ENCODE measurements around the gene CITED2.

CITED2 gene

DNA sequence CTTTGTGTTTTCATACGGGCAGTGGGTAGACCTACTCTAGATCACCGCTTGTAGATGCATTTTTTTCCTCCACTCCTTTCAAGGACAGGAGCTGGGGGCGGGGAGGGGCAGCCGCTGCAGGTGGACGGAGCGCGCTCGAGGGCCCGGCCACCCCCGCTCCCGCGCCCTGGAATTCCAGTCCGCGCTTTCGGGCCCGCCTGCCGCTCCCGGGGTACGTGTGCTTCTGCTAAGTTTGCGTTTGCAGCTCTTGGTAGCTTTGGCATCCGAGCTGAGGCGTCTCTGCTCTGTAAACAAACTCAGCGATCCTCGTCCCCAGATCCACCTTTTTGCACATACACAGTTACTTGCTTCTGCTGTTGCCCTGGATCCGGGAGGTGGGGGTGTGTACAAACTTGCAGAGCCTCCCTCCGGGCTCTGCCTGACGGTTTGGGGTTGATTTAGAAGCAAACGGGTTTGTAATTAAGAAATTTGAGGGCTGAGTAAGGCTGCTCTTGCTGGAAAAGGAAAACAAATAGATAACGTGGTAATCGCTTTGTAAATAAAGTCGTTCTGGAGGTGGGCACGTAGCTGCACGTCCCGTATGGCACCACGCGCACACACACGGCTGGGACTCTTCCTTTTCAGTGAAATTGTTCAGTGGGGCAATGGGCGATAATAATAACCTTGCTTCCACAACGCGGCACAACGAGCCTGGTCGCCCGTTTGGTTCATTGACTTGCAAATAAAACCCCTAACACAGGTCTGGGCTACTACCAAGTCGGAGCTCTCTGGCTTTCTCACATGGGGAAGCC is 973 bp upstream of the CITED2 start:
- H3K27me3 ChIP-seq (ENCODE audit: insufficient read depth, low read length, poor library complexity): no peaks in the 10 kb centered on the region
- H2BK15ac ChIP-seq (replicated peaks; ENCODE audit: low read depth): peak overlapping the region; percentile 4
- H3K4me1 ChIP-seq (ENCODE audit: control insufficient read depth, low read depth, low read length): peaks cover 11% of the 10 kb centered on the region
- H2BK5ac ChIP-seq (ENCODE audit: low read length): peak overlapping the region; percentile 92
- H3K4me2 ChIP-seq (ENCODE audit: low read length): peak overlapping the region; percentile 99
- H3K4me3 ChIP-seq (ENCODE audit: low read length): peak overlapping the region; percentile 75
- H2BK120ac ChIP-seq (ENCODE audit: low read depth, low read length): peak overlapping the region; percentile 74
- no peak overlapping the region for H4K8ac ChIP-seq (ENCODE audit: low read depth, low read length)
- peak overlapping the region; percentile 95 for H3K4ac ChIP-seq (ENCODE audit: low read depth, low read length)
- no peak overlapping the region for H3K23ac ChIP-seq (ENCODE audit: low read length)
- peak overlapping the region; percentile 85 for H3K9ac ChIP-seq (ENCODE audit: low read length)
- H2AK5ac ChIP-seq (ENCODE audit: low read length): no peak overlapping the region
- H3K56ac ChIP-seq (ENCODE audit: low read length): peak overlapping the region; percentile 96
- no CpG with 5 or more reads among the region's 44 CpGs for WGBS (ENCODE audit: extremely low coverage, insufficient coverage, low lambda C conversion rate)
- H3K18ac ChIP-seq (ENCODE audit: low read length): peak overlapping the region; percentile 85
- H3K79me2 ChIP-seq (ENCODE audit: control insufficient read depth, insufficient read depth, low read length): peaks cover 24% of the 10 kb centered on the region
- peak overlapping the region; percentile 91 for H3K27ac ChIP-seq (ENCODE audit: low read depth, low read length)
- peak; percentile 99 for DNase-seq
- H4K5ac ChIP-seq (ENCODE audit: low read length): no peak overlapping the region
- peaks cover 4% of the 10 kb centered on the region for H3K36me3 ChIP-seq (ENCODE audit: control insufficient read depth, insufficient read depth, low read length)
- no peaks in the 10 kb centered on the region for H3K79me1 ChIP-seq (ENCODE audit: low read length)

DNA sequence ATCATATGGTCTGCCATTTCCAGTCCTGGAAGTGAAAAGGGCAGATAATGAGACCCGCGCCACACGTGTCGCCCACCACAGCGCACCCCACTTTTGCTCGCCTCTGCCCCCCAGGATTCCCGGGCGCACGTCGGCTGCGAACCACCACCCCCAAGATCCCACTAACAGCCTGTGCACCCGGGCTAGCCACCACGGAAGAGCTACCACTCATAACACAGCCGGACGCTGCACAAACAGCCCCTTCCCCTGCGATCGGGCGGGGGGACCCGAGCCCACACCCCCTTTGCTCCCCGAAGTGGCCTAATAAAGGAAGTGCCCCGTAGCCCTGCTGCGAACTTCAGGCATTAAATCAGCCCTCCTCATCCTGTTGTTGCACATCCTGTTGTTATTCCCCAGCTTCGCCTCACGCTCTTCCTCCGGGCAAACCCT is 506 bp downstream of the CITED2 start:
- Histone ChIP-seq H3K4me3 (ENCODE audit: low read length) (peak overlapping the region; percentile 54), H2BK5ac (ENCODE audit: low read length) (peak overlapping the region; percentile 37), H3K4ac (ENCODE audit: low read depth, low read length) (peak overlapping the region; percentile 66), H2BK15ac (replicated peaks; ENCODE audit: low read depth) (no peak overlapping the region), H2AK5ac (ENCODE audit: low read length) (no peak overlapping the region), H3K18ac (ENCODE audit: low read length) (peak overlapping the region; percentile 31), H3K4me1 (ENCODE audit: control insufficient read depth, low read depth, low read length) (peaks cover 11% of the 10 kb centered on the region), H3K27ac (ENCODE audit: low read depth, low read length) (peak overlapping the region; percentile 74), H4K5ac (ENCODE audit: low read length) (no peak overlapping the region), H3K79me2 (ENCODE audit: control insufficient read depth, insufficient read depth, low read length) (peaks cover 24% of the 10 kb centered on the region), H3K4me2 (ENCODE audit: low read length) (peak overlapping the region; percentile 14), H3K9ac (ENCODE audit: low read length) (peak overlapping the region; percentile 79), H3K23ac (ENCODE audit: low read length) (peak overlapping the region; percentile 83), H3K79me1 (ENCODE audit: low read length) (no peaks in the 10 kb centered on the region), H4K8ac (ENCODE audit: low read depth, low read length) (no peak overlapping the region), H3K27me3 (ENCODE audit: insufficient read depth, low read length, poor library complexity) (no peaks in the 10 kb centered on the region), H2BK120ac (ENCODE audit: low read depth, low read length) (no peak overlapping the region), H3K36me3 (ENCODE audit: control insufficient read depth, insufficient read depth, low read length) (peaks cover 4% of the 10 kb centered on the region), H3K56ac (ENCODE audit: low read length) (peak overlapping the region; percentile 85)
- whole genome bisulfite sequencing (ENCODE audit: extremely low coverage, insufficient coverage, low lambda C conversion rate): no CpG with 5 or more reads among the region's 25 CpGs
- no peak for DNase-seq

DNA sequence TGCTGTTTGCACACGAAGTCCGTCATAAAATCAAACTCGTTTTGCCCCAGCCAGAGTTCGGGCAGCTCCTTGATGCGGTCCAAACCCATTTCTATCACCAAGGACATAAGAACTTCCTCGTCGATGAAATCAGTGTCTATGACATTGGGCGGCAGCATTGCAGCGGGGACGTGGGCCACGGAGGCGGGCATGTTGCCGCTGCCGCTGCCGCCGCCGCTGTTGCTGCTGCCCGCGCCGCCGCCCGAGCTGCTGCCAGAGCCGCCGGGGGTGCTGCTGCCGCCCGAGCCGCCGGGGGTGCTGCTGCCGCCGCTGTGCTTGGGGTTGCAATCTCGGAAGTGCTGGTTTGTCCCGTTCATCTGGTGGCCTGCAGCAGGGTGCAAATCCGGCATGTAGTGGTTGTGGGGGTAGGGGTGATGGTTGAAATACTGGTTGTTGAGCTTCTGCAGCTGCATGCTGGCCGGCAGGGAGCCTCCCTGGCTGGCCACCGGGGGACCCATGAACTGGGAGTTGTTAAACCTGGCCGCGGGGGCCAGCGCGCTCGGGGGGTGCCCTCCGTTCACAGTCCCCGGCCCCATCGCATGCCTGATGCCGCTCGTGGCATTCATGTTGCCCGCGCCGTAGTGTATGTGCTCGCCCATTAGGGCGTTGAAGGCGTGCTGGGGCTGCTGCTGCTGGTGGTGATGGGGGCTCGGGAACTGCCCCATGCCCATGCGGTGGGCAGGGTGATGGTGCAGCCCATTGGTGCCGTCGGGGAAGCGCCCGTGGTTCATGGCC is 1.1 kb downstream of the CITED2 start:
- no peaks in the 10 kb centered on the region for H3K79me1 ChIP-seq (ENCODE audit: low read length)
- peaks cover 4% of the 10 kb centered on the region for H3K36me3 ChIP-seq (ENCODE audit: control insufficient read depth, insufficient read depth, low read length)
- H3K27ac ChIP-seq (ENCODE audit: low read depth, low read length): peak overlapping the region; percentile 74
- H3K4me3 ChIP-seq (ENCODE audit: low read length): peak overlapping the region; percentile 54
- H2BK15ac ChIP-seq (replicated peaks; ENCODE audit: low read depth): no peak overlapping the region
- H3K79me2 ChIP-seq (ENCODE audit: control insufficient read depth, insufficient read depth, low read length): peaks cover 24% of the 10 kb centered on the region
- no peak overlapping the region for H4K5ac ChIP-seq (ENCODE audit: low read length)
- H3K9ac ChIP-seq (ENCODE audit: low read length): peak overlapping the region; percentile 79
- H3K4me2 ChIP-seq (ENCODE audit: low read length): peak overlapping the region; percentile 55
- no peak overlapping the region for H2BK120ac ChIP-seq (ENCODE audit: low read depth, low read length)
- DNase-seq: peak; percentile 63
- H2AK5ac ChIP-seq (ENCODE audit: low read length): no peak overlapping the region
- no peak overlapping the region for H4K8ac ChIP-seq (ENCODE audit: low read depth, low read length)
- peak overlapping the region; percentile 83 for H3K23ac ChIP-seq (ENCODE audit: low read length)
- no peak overlapping the region for H3K4ac ChIP-seq (ENCODE audit: low read depth, low read length)
- peak overlapping the region; percentile 31 for H3K18ac ChIP-seq (ENCODE audit: low read length)
- no CpG with 5 or more reads among the region's 57 CpGs for WGBS (ENCODE audit: extremely low coverage, insufficient coverage, low lambda C conversion rate)
- peaks cover 13% of the 10 kb centered on the region for H3K4me1 ChIP-seq (ENCODE audit: control insufficient read depth, low read depth, low read length)
- H2BK5ac ChIP-seq (ENCODE audit: low read length): peak overlapping the region; percentile 37
- peak overlapping the region; percentile 85 for H3K56ac ChIP-seq (ENCODE audit: low read length)
- H3K27me3 ChIP-seq (ENCODE audit: insufficient read depth, low read length, poor library complexity): no peaks in the 10 kb centered on the region

DNA sequence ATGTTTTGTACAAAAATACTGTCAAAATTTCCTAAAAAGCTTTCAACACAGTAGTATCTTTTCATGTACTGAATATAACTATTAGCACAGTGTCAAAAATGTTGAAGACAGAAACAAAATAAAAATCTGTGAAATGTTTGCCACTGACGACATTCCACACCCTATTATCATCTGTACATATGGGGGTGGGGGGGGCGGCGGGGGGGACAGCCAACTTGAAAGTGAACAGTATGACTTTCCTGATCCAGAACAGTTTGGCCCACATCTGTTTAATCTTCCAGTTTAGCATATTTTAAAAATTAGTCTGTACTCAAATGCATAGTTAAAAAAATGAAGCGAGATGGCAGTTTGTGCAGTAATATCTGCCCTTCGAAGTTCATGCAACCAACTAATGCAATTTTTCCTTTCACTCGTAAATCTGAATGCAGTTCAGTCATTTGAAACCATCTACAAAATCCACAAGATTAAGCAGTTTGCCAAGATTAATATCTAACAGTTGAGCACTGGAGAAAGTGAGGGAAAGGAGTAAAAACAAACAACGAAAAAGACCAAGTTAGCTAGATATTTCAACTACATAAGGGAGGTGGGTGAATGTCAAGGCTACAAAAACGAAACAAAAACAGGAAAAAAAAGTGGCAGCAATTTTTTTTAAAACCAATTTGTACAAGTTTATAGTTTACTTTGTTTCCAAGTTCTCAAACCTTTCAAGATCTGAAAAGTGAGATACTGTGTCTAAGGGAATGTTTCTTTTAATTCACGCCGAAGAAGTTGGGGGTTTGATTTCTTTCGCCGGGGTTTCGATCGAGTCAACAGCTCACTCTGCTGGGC is 1.9 kb downstream of the CITED2 start:
- peak overlapping the region; percentile 81 for H3K4me2 ChIP-seq (ENCODE audit: low read length)
- H2BK15ac ChIP-seq (replicated peaks; ENCODE audit: low read depth): no peak overlapping the region
- no peaks in the 10 kb centered on the region for H3K79me1 ChIP-seq (ENCODE audit: low read length)
- H2BK5ac ChIP-seq (ENCODE audit: low read length): no peak overlapping the region
- no peak overlapping the region for H2BK120ac ChIP-seq (ENCODE audit: low read depth, low read length)
- no peak overlapping the region for H4K5ac ChIP-seq (ENCODE audit: low read length)
- DNase-seq: no peak
- peak overlapping the region; percentile 79 for H3K9ac ChIP-seq (ENCODE audit: low read length)
- H3K23ac ChIP-seq (ENCODE audit: low read length): peak overlapping the region; percentile 19
- H3K27ac ChIP-seq (ENCODE audit: low read depth, low read length): peak overlapping the region; percentile 74
- H3K18ac ChIP-seq (ENCODE audit: low read length): peak overlapping the region; percentile 24
- peaks cover 24% of the 10 kb centered on the region for H3K79me2 ChIP-seq (ENCODE audit: control insufficient read depth, insufficient read depth, low read length)
- peaks cover 13% of the 10 kb centered on the region for H3K4me1 ChIP-seq (ENCODE audit: control insufficient read depth, low read depth, low read length)
- WGBS (ENCODE audit: extremely low coverage, insufficient coverage, low lambda C conversion rate): no CpG with 5 or more reads among the region's 14 CpGs
- H3K4me3 ChIP-seq (ENCODE audit: low read length): peak overlapping the region; percentile 54
- H2AK5ac ChIP-seq (ENCODE audit: low read length): no peak overlapping the region
- H3K4ac ChIP-seq (ENCODE audit: low read depth, low read length): no peak overlapping the region
- peaks cover 4% of the 10 kb centered on the region for H3K36me3 ChIP-seq (ENCODE audit: control insufficient read depth, insufficient read depth, low read length)
- H3K56ac ChIP-seq (ENCODE audit: low read length): peak overlapping the region; percentile 85
- H3K27me3 ChIP-seq (ENCODE audit: insufficient read depth, low read length, poor library complexity): no peaks in the 10 kb centered on the region
- H4K8ac ChIP-seq (ENCODE audit: low read depth, low read length): no peak overlapping the region

DNA sequence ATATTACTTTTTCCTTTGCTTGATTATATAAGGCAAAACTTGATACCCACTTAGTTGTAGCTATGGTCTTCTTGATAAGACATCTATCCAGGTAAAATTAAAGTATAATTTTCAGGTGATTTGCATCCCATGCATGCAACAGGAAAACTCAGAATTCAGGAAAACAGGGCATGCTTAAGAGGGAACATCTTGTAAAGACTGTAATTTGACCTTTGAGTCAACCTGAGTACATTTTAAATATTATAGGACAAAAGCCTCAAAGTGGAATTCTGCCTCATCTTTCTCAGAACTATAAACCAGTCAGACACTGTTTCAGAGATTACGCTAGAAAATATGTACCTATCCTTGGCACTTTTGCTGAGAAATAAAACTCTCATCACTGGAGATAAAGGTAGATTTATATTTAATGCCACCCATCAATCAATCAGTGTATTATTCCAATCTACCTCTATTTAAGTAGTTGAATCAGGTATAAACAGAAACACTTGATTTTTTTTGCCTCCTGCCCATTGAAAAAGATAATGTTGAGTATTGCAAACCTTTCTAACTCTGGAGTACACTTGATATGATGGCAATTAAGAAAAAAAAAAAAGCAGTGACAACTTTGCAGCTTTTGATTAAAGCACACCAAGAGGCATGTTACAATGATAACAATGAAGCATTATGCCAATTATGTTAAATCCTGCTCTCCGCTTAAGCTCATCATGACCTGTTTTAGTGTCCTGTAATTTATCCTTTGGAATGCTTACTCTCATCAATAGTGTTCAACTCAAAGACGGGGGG is 2.8 kb downstream of the CITED2 start:
- Histone ChIP-seq H3K4me1 (ENCODE audit: control insufficient read depth, low read depth, low read length) (peaks cover 14% of the 10 kb centered on the region), H3K4ac (ENCODE audit: low read depth, low read length) (no peak overlapping the region), H3K36me3 (ENCODE audit: control insufficient read depth, insufficient read depth, low read length) (peaks cover 4% of the 10 kb centered on the region), H3K4me2 (ENCODE audit: low read length) (peak overlapping the region; percentile 37), H3K79me1 (ENCODE audit: low read length) (no peaks in the 10 kb centered on the region), H3K9ac (ENCODE audit: low read length) (peak overlapping the region; percentile 31), H3K4me3 (ENCODE audit: low read length) (peak overlapping the region; percentile 43), H3K27ac (ENCODE audit: low read depth, low read length) (no peak overlapping the region), H3K23ac (ENCODE audit: low read length) (no peak overlapping the region), H4K8ac (ENCODE audit: low read depth, low read length) (no peak overlapping the region), H4K5ac (ENCODE audit: low read length) (no peak overlapping the region), H2BK5ac (ENCODE audit: low read length) (no peak overlapping the region), H3K56ac (ENCODE audit: low read length) (no peak overlapping the region), H3K27me3 (ENCODE audit: insufficient read depth, low read length, poor library complexity) (no peaks in the 10 kb centered on the region), H2BK15ac (replicated peaks; ENCODE audit: low read depth) (no peak overlapping the region), H2BK120ac (ENCODE audit: low read depth, low read length) (no peak overlapping the region), H3K79me2 (ENCODE audit: control insufficient read depth, insufficient read depth, low read length) (peaks cover 24% of the 10 kb centered on the region), H2AK5ac (ENCODE audit: low read length) (no peak overlapping the region), H3K18ac (ENCODE audit: low read length) (no peak overlapping the region)
- DNase-seq: no peak
- no CpG with 5 or more reads among the region's 3 CpGs for WGBS (ENCODE audit: extremely low coverage, insufficient coverage, low lambda C conversion rate)

All from mesendoderm (in vitro differentiated cells).